GM15510 (cell line): ENCODE measurements around the gene ESYT1.
A peak's percentile ranks its signal among the peaks of the same experiment; 100 is the strongest.

Experiments
- POLR2A ChIP-seq: IDR thresholded peaks from 3 replicates; pipeline ENCODE4 v1.6.1; 2011; ENCODE audit warnings: borderline replicate concordance; ENCODE audit not compliant: insufficient read length; ENCODE audit errors: extremely low read depth

ESYT1 gene

GRCh38 chr12:56178347-56178746 is 50.3 kb downstream of the ESYT1 start:
- TF ChIP-seq POLR2A = no peak

GRCh38 chr12:56186957-56187356 is 58.9 kb downstream of the ESYT1 start:
- TF ChIP-seq POLR2A = no peak

GRCh38 chr12:56188131-56188777 is 60.2 kb downstream of the ESYT1 start:
- no peak for TF ChIP-seq POLR2A

GRCh38 chr12:56188778-56189098 is 60.7 kb downstream of the ESYT1 start:
- no peak for TF ChIP-seq POLR2A

- peak; percentile 59 for TF ChIP-seq POLR2A
These were observed 61.2 kb downstream of the ESYT1 start, which contains the start of gene SMARCC2 for GRCh38 chr12:56189099-56189917. TSS of gene SMARCC2 (minus strand) at chr12:56189483. CDS start at chr12:56189461, 22 bp downstream.

- no peak for TF ChIP-seq POLR2A
These were observed 62.0 kb downstream of the ESYT1 start for GRCh38 chr12:56189918-56190694.

GRCh38 chr12:56190695-56191155 is 62.7 kb downstream of the ESYT1 start:
- TF ChIP-seq POLR2A = no peak

GRCh38 chr12:56192582-56192981 is 64.5 kb downstream of the ESYT1 start:
- no peak for TF ChIP-seq POLR2A

GRCh38 chr12:56193025-56193578 is 65.0 kb downstream of the ESYT1 start:
- no peak for TF ChIP-seq POLR2A
